GM21515 (cell line): ENCODE results near the gene ATOX1.
"Not testable (repeated sequence)": the region's sequence is repeated elsewhere in the genome, so short reads cannot be mapped to it uniquely, and the experiment has no call there.

Experiments
- ATAC-seq: cut with Tn5 transposase; IDR thresholded peaks from one replicate; pipeline ENCODE4 v1.9.1; 2021; ENCODE audit not compliant: unreplicated experiment

ATOX1 gene

DNA sequence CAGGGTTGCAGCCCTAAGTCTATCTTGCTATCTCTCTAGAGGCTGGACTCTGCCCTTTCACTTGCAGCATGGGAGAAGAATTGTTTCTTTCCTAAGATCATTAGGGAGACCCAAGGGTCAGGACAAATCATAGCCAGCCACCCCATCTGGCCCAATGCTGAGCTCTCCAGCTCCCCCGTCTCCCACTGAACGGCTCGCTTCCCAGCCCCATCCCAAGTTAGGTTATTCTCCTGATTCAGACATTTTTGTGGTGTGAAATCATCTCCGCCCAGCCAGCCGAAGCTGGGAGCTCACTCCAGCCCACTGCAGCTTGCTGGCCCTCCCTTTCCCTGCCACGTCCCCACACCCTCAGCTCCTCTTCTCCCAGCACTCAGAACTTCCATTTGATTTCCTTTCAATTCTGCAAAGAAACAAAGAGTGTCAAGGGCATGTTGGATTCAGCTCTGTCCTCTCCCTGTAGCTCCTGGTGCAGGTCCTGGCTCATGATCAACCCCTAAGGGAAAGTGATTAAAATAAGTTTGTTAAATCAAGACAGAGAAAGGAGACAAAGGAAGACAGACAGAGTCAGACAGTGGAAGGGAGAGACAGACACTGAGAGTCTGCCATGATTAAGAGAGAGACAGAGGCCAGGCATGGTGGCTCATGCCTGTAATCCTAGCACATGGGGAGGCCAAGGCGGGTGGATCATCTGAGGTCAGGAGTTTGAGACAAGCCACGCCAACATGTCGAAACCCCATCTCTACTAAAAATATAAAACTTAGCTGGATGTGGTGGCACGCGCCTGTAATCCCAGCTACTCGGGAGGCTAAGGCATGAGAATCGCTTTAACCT, 59.1 kb downstream of the ATOX1 start:
- ATAC-seq = no peak

DNA sequence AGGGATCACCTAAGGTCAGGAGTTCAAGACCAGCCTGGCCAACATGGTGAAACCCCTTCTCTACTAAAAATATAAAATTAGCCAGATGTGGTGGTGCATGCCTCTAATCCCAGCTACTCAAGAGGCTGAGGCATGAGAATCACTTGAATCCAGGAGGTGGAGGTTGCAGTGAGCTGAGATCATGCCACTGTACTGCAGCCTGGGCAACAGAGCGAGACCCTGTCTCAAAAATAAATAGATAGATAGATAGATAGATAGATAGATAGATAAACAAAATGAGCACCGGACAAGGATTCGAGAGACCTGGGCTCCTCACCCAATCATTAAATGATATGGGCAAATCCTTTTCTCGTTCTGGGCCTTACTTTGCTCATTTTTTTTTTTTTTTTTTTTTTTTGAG, 60.4 kb downstream of the ATOX1 start:
- ATAC-seq = not testable (repeated sequence)

GRCh38 chr5:151697452-151697851, 61.0 kb downstream of the ATOX1 start:
- ATAC-seq = no peak

DNA sequence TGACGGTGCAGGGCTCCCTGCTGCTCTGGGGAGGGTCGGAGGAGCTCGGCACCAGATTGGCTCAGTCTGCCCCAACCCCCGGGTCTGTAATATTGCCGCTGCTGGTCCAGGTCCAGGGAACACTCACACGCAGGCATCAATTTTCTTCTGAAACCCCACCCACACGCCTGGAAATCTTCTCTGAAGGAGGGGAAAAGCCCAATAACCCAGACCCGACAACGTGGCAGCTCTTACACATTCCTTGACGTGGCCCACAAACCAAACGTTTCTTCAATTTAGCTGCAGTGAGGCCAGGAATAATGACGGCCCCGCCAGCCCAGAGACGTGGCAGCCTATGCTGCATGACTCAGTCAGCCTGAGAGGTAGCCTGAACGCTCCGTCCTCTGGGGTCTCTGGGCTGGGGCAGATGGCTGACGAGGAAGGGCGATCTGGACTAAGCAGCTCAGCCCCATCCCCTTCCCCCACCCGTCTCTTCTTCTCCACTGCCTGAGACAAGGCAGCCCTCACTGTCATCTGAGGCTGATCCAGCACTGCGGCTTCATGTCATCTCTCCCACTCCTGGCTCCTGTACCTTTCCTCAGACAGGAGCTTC, 61.9 kb downstream of the ATOX1 start:
- ATAC-seq = no peak

- no peak for ATAC-seq
Observed at GRCh38 chr5:151695464-151695863, 63.0 kb downstream of the ATOX1 start.

DNA sequence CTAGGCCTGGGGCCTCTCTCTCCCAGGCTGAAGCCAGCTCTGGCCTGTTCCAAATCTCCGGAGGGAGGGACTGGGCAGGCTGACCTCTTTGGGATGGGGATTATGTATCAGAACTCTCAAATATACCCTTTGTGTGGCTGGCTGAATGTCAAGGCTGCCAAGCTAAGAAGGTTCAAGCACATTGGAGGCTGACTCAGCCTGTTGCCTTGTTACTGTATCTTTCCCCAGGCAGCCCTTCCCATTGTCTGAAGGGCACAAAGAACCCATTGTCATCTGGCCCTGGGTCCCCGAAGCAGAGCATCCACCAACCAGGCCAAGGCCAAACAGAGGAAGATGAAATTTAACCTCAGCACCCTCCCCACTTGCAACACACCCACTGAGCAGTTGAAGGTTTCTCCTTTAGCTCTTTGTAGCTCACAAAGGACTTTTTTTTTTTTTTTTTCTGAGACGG, 64.4 kb downstream of the ATOX1 start:
- no peak for ATAC-seq
